ENCODE data around the gene ACAN. TPM values are rescaled to one million over a fixed set of nuclear protein-coding genes. Genes with fewer than 3 reads are reported as not detected.

ACAN gene
- total and polyA plus RNA-seq, 3 experiments from 2014 or later: not detected

DNA sequence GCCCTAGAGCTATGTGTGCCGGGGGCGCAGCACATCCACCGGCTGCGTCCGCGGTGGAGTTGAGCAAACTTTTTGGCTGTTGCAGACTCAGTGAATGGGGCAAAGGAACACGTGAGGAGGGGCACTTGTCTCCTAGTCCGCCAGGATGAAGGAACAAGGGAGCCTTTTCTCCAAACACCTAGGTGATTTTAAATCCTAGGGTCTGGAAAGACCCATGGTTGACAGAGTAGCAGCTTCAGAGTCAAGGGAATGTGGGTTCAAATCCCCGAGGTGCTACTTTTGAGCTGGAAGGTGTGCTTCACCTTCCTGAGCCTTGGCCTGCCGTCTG is 648 bp downstream of the ACAN start:
- H3K36me3 Mint-ChIP-seq: no peaks in the 10 kb centered on the region
- no peaks in the 10 kb centered on the region for H3K9me3 Mint-ChIP-seq
- H3K27ac Mint-ChIP-seq: no peak overlapping the region
- Histone ChIP-seq H3K9me3 (ENCODE audit: low read length) (no peaks in the 10 kb centered on the region), H3K27me3 (ENCODE audit: insufficient read depth, low read length, poor library complexity, severe bottlenecking) (peaks cover 26% of the 10 kb centered on the region), H3K4me1 (ENCODE audit: insufficient read depth, low read length) (no peaks in the 10 kb centered on the region), H3K4me3 (ENCODE audit: low read length) (no peak overlapping the region), H3K27ac (ENCODE audit: low read depth, low read length) (no peak overlapping the region), H3K36me3 (ENCODE audit: insufficient read depth, low read length) (no peaks in the 10 kb centered on the region)
- DNase-seq: no peak
- ChIA-PET CTCF (no interaction called here), POLR2A (no interaction called here)
- no peak overlapping the region for H3K4me3 Mint-ChIP-seq
- H3K27me3 Mint-ChIP-seq: peaks cover 42 to 79% of the 10 kb centered on the region in 2 donors
- peaks cover 5 to 12% (median 9%) of the 10 kb centered on the region in 3 donors for H3K4me1 Mint-ChIP-seq

DNA sequence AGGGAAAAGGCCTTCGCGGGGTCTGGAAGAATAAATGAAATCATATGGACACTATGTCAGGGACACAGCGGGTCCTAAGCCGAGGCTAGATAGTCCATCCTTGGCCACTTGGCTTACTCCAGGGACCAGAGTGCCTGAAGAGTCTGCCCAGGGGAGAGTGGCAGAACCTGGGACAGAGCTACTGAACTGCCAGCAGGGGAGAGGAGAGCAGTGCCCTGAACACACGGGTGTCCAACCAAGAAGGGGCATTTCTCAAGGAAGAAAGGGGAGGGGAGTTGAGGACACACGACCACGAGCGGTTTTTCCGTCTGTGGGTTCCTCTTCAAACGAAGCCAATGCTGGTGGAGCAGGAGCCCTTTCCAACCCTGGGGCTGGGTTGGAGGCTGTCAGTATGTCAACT is 1.0 kb downstream of the ACAN start:
- Histone ChIP-seq H3K27ac (ENCODE audit: low read depth, low read length) (no peak overlapping the region), H3K27me3 (ENCODE audit: insufficient read depth, low read length, poor library complexity, severe bottlenecking) (peaks cover 26% of the 10 kb centered on the region), H3K4me1 (ENCODE audit: insufficient read depth, low read length) (no peaks in the 10 kb centered on the region), H3K36me3 (ENCODE audit: insufficient read depth, low read length) (no peaks in the 10 kb centered on the region), H3K4me3 (ENCODE audit: low read length) (no peak overlapping the region), H3K9me3 (ENCODE audit: low read length) (no peaks in the 10 kb centered on the region)
- Mint-ChIP-seq H3K9me3 (no peaks in the 10 kb centered on the region), H3K36me3 (no peaks in the 10 kb centered on the region), H3K4me3 (no peak overlapping the region), H3K27me3 (peaks cover 42 to 81% of the 10 kb centered on the region in 2 donors), H3K4me1 (peaks cover 5 to 12% (median 9%) of the 10 kb centered on the region in 3 donors), H3K27ac (peak overlapping the region in 1 of 8 donors; percentile 19)
- no peak for DNase-seq
- CTCF ChIA-PET: no interaction called here
- POLR2A ChIA-PET: no interaction called here

DNA sequence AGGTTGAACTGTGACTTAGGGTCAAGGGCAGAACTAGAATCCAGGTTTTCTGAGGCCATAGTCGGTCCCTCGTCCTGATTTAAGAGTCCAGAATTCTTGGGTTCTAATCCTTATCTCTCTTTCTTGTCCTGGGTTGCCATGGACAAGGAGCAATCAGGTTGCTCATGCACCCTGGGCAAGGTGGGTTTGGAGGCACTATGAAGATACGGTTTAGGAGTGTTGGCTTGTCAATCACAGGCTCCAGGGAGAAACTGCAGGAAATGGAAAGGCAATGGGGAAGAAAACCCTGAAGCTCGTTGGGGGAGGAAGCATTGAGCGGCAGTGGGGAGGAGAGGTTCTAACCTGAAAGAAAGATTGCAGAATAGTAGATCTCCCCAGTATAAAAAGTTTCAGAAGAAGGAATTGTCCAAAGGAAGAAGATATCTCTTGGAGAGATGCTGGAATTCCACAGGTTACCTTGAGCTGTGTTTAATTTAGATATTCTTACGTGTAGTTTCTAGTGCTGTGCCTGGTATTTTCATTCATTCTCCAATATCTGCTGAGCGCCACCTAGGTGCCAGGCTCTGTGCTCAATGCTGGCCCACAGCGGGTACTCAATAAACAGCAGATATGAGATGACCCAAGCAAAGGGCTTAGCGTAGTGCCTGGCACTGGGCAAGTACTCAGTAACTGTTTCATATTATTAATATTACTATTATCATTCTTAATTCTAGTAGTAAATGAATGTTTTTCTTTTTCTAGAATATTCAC is 2.0 kb downstream of the ACAN start:
- Histone ChIP-seq H3K4me3 (ENCODE audit: low read length) (no peak overlapping the region), H3K9me3 (ENCODE audit: low read length) (no peaks in the 10 kb centered on the region), H3K27ac (ENCODE audit: low read depth, low read length) (no peak overlapping the region), H3K27me3 (ENCODE audit: insufficient read depth, low read length, poor library complexity, severe bottlenecking) (peaks cover 21% of the 10 kb centered on the region), H3K36me3 (ENCODE audit: insufficient read depth, low read length) (no peaks in the 10 kb centered on the region), H3K4me1 (ENCODE audit: insufficient read depth, low read length) (no peaks in the 10 kb centered on the region)
- DNase-seq: no peak
- Mint-ChIP-seq H3K27me3 (peaks cover 42 to 78% of the 10 kb centered on the region in 2 donors), H3K4me3 (no peak overlapping the region), H3K4me1 (peaks cover 5 to 12% (median 9%) of the 10 kb centered on the region in 3 donors), H3K27ac (peak overlapping the region in 1 of 8 donors; percentile 31), H3K36me3 (no peaks in the 10 kb centered on the region), H3K9me3 (no peaks in the 10 kb centered on the region)
- ChIA-PET CTCF (interaction anchor here (1.2 kb wide), 1 partner anchor 14 kb away, joined by 3 read pairs; no protein-coding TSS in a partner anchor), POLR2A (no interaction called here)

DNA sequence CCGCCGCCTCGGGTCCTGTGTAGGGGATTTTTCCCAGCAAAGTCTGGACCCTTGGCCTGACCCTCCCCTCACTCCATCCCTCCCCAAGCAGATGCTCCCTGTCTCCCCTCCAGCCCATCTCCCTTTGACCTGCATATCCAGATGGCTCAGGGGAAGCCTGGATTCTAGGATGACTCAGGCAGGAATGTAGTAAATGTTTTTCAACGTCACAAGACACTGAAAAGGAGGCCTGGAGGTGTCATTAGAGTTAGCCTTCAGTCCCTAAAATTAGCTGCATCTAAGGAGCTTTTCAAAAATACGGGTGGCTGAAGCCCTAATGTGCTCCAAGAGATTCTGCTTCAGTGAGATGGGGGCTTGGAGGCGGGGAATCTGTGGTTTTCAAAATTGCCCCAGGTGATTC is 7.2 kb downstream of the ACAN start:
- POLR2A ChIA-PET: no interaction called here
- H3K27me3 ChIP-seq (ENCODE audit: insufficient read depth, low read length, poor library complexity, severe bottlenecking): peaks cover 7% of the 10 kb centered on the region
- H3K27ac Mint-ChIP-seq: no peak overlapping the region
- H3K36me3 ChIP-seq (ENCODE audit: insufficient read depth, low read length): no peaks in the 10 kb centered on the region
- CTCF ChIA-PET: no interaction called here
- peaks cover 27 to 75% of the 10 kb centered on the region in 2 donors for H3K27me3 Mint-ChIP-seq
- H3K27ac ChIP-seq (ENCODE audit: low read depth, low read length): no peak overlapping the region
- H3K4me1 Mint-ChIP-seq: no peaks in the 10 kb centered on the region
- no peak for DNase-seq
- H3K9me3 ChIP-seq (ENCODE audit: low read length): no peaks in the 10 kb centered on the region
- no peak overlapping the region for H3K4me3 ChIP-seq (ENCODE audit: low read length)
- H3K36me3 Mint-ChIP-seq: no peaks in the 10 kb centered on the region
- no peaks in the 10 kb centered on the region for H3K4me1 ChIP-seq (ENCODE audit: insufficient read depth, low read length)
- no peak overlapping the region for H3K4me3 Mint-ChIP-seq
- H3K9me3 Mint-ChIP-seq: no peaks in the 10 kb centered on the region

DNA sequence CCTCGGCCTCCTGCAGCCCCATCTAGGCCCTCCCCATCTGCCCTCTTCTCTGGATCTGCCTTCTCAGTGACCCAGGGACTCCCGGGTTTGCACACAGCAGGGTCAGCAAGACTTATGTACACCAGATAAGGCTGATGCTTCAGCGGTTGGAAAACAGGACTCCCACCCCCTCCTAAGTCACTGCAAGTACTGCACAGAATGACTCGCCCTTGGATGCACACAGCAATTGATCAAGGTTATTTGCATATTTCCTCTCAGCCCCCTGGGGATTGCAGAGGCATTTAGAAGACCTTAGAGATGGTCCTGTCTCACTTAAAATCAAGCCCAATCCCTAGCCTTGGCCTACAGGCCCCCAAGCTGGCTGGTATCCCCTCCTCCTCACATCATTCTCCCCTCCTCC is 8.9 kb downstream of the ACAN start:
- no peak for DNase-seq
- Mint-ChIP-seq H3K27me3 (peaks cover 26 to 68% of the 10 kb centered on the region in 2 donors), H3K9me3 (no peaks in the 10 kb centered on the region), H3K27ac (no peak overlapping the region), H3K36me3 (no peaks in the 10 kb centered on the region), H3K4me3 (no peak overlapping the region), H3K4me1 (no peaks in the 10 kb centered on the region)
- Histone ChIP-seq H3K4me1 (ENCODE audit: insufficient read depth, low read length) (no peaks in the 10 kb centered on the region), H3K9me3 (ENCODE audit: low read length) (no peaks in the 10 kb centered on the region), H3K36me3 (ENCODE audit: insufficient read depth, low read length) (no peaks in the 10 kb centered on the region), H3K27me3 (ENCODE audit: insufficient read depth, low read length, poor library complexity, severe bottlenecking) (no peaks in the 10 kb centered on the region), H3K4me3 (ENCODE audit: low read length) (no peak overlapping the region), H3K27ac (ENCODE audit: low read depth, low read length) (no peak overlapping the region)
- ChIA-PET CTCF (no interaction called here), POLR2A (no interaction called here)

DNA sequence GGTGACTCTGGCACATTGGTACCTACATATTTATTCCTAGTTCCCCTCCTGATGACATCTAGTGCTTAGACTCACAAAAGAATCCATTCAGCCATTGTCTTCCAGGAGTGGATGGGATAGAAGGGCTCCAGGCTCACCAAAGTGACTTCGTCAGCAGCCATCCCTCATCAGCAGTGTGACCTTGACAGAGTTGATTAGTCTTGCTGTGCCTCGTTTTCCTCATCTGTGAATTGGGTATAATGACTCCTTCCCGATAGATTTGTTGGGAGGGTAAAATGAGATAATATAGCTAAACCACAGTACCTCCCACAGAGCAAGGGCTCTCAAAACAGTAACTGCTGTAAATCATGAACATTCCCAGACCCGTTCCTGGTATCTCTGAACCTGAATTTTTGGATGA is 10.7 kb downstream of the ACAN start:
- no peaks in the 10 kb centered on the region for H3K36me3 ChIP-seq (ENCODE audit: insufficient read depth, low read length)
- Mint-ChIP-seq H3K4me1 (no peaks in the 10 kb centered on the region), H3K4me3 (no peak overlapping the region), H3K27me3 (peaks cover 17 to 57% of the 10 kb centered on the region in 2 donors), H3K36me3 (no peaks in the 10 kb centered on the region), H3K27ac (no peak overlapping the region), H3K9me3 (no peaks in the 10 kb centered on the region)
- no peak overlapping the region for H3K27ac ChIP-seq (ENCODE audit: low read depth, low read length)
- H3K4me1 ChIP-seq (ENCODE audit: insufficient read depth, low read length): no peaks in the 10 kb centered on the region
- ChIA-PET POLR2A (no interaction called here), CTCF (no interaction called here)
- no peaks in the 10 kb centered on the region for H3K27me3 ChIP-seq (ENCODE audit: insufficient read depth, low read length, poor library complexity, severe bottlenecking)
- H3K4me3 ChIP-seq (ENCODE audit: low read length): no peak overlapping the region
- no peak for DNase-seq
- H3K9me3 ChIP-seq (ENCODE audit: low read length): no peaks in the 10 kb centered on the region

DNA sequence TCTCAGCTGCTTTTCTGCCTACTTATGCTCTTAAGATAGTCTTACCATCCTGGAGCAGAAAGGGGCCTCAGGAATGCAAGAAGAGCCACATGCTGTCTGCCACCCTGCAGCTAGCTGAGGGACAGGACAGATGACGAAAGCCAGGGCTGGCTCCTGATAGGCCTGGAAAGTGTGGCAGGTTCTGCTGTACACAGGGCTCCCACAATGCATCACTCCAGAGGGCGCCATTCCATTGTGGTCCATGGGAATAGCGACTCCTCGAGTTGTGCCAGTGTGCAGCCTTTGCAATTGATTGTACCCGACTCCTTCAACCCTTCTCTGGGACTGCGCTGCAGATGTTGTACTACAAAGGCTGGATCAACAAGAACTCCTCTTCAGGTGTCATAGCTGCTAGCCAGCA is 11.2 kb downstream of the ACAN start:
- Histone ChIP-seq H3K4me3 (ENCODE audit: low read length) (no peak overlapping the region), H3K4me1 (ENCODE audit: insufficient read depth, low read length) (no peaks in the 10 kb centered on the region), H3K36me3 (ENCODE audit: insufficient read depth, low read length) (no peaks in the 10 kb centered on the region), H3K9me3 (ENCODE audit: low read length) (no peaks in the 10 kb centered on the region), H3K27me3 (ENCODE audit: insufficient read depth, low read length, poor library complexity, severe bottlenecking) (no peaks in the 10 kb centered on the region), H3K27ac (ENCODE audit: low read depth, low read length) (no peak overlapping the region)
- no peak overlapping the region for H3K4me3 Mint-ChIP-seq
- no peak for DNase-seq
- no peaks in the 10 kb centered on the region for H3K9me3 Mint-ChIP-seq
- ChIA-PET CTCF (no interaction called here), POLR2A (no interaction called here)
- peaks cover 17 to 53% of the 10 kb centered on the region in 2 donors for H3K27me3 Mint-ChIP-seq
- no peaks in the 10 kb centered on the region for H3K4me1 Mint-ChIP-seq
- no peaks in the 10 kb centered on the region for H3K36me3 Mint-ChIP-seq
- no peak overlapping the region for H3K27ac Mint-ChIP-seq

DNA sequence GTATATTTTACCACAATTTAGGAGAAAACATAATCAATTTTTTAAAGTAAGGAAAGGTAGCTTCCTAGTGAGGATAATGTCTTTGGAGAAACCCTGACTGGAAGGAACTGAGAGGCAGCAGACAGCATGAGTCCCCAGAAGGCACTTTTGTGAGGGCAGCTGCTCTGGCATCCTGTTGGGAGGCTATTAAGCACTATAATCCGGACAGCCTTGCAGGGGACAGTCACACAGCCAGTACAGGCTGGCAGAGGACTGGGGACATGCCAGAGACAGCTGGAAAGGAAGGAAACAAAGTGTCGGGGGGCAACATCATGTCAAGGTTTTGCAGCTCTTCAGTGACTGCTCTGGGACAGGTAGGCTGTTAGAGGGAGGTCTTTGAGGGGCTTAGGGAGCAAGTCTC is 15.7 kb downstream of the ACAN start:
- no peaks in the 10 kb centered on the region for H3K9me3 Mint-ChIP-seq

More for the DNA sequence above, 15.7 kb downstream of the ACAN start:
- no peaks in the 10 kb centered on the region for H3K4me1 Mint-ChIP-seq
- H3K36me3 Mint-ChIP-seq: no peaks in the 10 kb centered on the region
- CTCF ChIA-PET: no interaction called here
- H3K4me3 Mint-ChIP-seq: no peak overlapping the region
- Histone ChIP-seq H3K9me3 (ENCODE audit: low read length) (no peaks in the 10 kb centered on the region), H3K27ac (ENCODE audit: low read depth, low read length) (no peak overlapping the region), H3K4me1 (ENCODE audit: insufficient read depth, low read length) (no peaks in the 10 kb centered on the region), H3K4me3 (ENCODE audit: low read length) (no peak overlapping the region), H3K27me3 (ENCODE audit: insufficient read depth, low read length, poor library complexity, severe bottlenecking) (no peaks in the 10 kb centered on the region), H3K36me3 (ENCODE audit: insufficient read depth, low read length) (no peaks in the 10 kb centered on the region)
- POLR2A ChIA-PET: no interaction called here
- no peak overlapping the region for H3K27ac Mint-ChIP-seq
- no peak for DNase-seq
- peaks cover 19 to 44% of the 10 kb centered on the region in 2 donors for H3K27me3 Mint-ChIP-seq
